WTC11 (cell line): ENCODE data around the gene CACYBP.

Experiments used
- CREB1 ChIP-seq: sonication (generic); formaldehyde crosslinking; IDR thresholded peaks from 2 replicates; pipeline ENCODE4 v1.8.0; 2023; ENCODE audit warnings: mild to moderate bottlenecking, missing genetic modification reagents
- PRDM15 ChIP-seq: sonication (generic); formaldehyde crosslinking; IDR thresholded peaks from 2 replicates; pipeline ENCODE4 v1.8.0; 2022; ENCODE audit warnings: missing genetic modification reagents
- TCF7 ChIP-seq: sonication (generic); formaldehyde crosslinking; IDR thresholded peaks from 2 replicates; pipeline ENCODE4 v1.8.0; 2022; ENCODE audit warnings: mild to moderate bottlenecking, low read depth, missing genetic modification reagents, moderate library complexity
- TP53 ChIP-seq: sonication (generic); formaldehyde crosslinking; IDR thresholded peaks from 2 replicates; pipeline ENCODE4 v1.8.1; 2023; ENCODE audit warnings: mild to moderate bottlenecking, missing genetic modification reagents
- USF1 ChIP-seq: sonication (generic); formaldehyde crosslinking; IDR thresholded peaks from 2 replicates; pipeline ENCODE4 v1.8.0; 2022; ENCODE audit warnings: mild to moderate bottlenecking, missing genetic modification reagents
- USF2 ChIP-seq: sonication (generic); formaldehyde crosslinking; IDR thresholded peaks from 2 replicates; pipeline ENCODE4 v1.8.1; 2023; ENCODE audit warnings: mild to moderate bottlenecking, missing genetic modification reagents, moderate library complexity
- ZNF121 ChIP-seq: sonication (generic); formaldehyde crosslinking; IDR thresholded peaks from 2 replicates; pipeline ENCODE4 v1.8.0; 2023; ENCODE audit warnings: missing genetic modification reagents
- ZNF416 ChIP-seq: fragments of 250-450 bp; sonication (Bioruptor Pico); IDR thresholded peaks from 2 replicates; pipeline ENCODE4 v1.9.0; 2021; ENCODE audit warnings: mild to moderate bottlenecking, inconsistent platforms
- TF ChIP-seq, protein P1 (sequence below): fragments of 200-600 bp; IDR thresholded peaks from 2 replicates; pipeline ENCODE4 v1.8.0; 2022; ENCODE audit warnings: antibody characterized with exemption
- TF ChIP-seq, protein P2 (sequence below): sonication (generic); formaldehyde crosslinking; conservative IDR thresholded peaks from 2 replicates; pipeline ENCODE4 v1.8.1; 2022; ENCODE audit warnings: mild to moderate bottlenecking, missing genetic modification reagents
- TF ChIP-seq, protein P3 (sequence below): sonication (generic); formaldehyde crosslinking; IDR thresholded peaks from 2 replicates; pipeline ENCODE4 v1.8.0; 2022; ENCODE audit warnings: mild to moderate bottlenecking, missing genetic modification reagents

DNA sequence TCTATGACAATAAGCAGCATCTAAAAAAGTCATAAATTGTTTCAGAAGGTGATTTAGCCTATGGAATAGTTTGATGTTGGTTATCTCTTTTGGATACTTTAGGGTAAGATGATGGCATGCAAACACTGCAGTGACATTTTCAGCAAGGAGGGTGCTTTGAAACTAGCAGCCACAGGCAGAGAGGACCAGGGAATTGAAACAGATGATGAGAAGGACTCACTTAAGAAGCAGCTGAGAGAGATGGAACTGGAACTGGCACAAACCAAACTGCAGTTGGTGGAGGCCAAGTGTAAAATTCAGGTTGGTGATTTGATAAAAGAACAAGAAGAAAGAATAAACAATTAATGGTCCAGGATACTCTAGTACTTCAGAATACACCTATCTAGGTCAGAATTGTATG is 11.2 kb upstream of the CACYBP start:
- TF ChIP-seq TP53 (no peak), USF2 (no peak), TCF7 (CRISPR knock-in tag) (no peak), ZNF121 (CRISPR knock-in tag) (no peak), PRDM15 (no peak), CREB1 (CRISPR knock-in tag) (no peak), USF1 (CRISPR knock-in tag) (no peak), ZNF416 (CRISPR knock-in tag) (no peak)
- TF ChIP-seq, protein P1, sequence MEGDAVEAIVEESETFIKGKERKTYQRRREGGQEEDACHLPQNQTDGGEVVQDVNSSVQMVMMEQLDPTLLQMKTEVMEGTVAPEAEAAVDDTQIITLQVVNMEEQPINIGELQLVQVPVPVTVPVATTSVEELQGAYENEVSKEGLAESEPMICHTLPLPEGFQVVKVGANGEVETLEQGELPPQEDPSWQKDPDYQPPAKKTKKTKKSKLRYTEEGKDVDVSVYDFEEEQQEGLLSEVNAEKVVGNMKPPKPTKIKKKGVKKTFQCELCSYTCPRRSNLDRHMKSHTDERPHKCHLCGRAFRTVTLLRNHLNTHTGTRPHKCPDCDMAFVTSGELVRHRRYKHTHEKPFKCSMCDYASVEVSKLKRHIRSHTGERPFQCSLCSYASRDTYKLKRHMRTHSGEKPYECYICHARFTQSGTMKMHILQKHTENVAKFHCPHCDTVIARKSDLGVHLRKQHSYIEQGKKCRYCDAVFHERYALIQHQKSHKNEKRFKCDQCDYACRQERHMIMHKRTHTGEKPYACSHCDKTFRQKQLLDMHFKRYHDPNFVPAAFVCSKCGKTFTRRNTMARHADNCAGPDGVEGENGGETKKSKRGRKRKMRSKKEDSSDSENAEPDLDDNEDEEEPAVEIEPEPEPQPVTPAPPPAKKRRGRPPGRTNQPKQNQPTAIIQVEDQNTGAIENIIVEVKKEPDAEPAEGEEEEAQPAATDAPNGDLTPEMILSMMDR, result no peak
- TF ChIP-seq, protein P2, sequence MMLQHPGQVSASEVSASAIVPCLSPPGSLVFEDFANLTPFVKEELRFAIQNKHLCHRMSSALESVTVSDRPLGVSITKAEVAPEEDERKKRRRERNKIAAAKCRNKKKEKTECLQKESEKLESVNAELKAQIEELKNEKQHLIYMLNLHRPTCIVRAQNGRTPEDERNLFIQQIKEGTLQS (CRISPR knock-in tag), result no peak
- TF ChIP-seq, protein P3, sequence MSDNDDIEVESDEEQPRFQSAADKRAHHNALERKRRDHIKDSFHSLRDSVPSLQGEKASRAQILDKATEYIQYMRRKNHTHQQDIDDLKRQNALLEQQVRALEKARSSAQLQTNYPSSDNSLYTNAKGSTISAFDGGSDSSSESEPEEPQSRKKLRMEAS (CRISPR knock-in tag), result no peak
